GM10248 (cell line): ENCODE measurements around the gene PPT2.

Experiments
- CTCF ChIA-PET: fragments of 300-600 bp; sonication (Branson Sonifier 250); formaldehyde crosslinking; extraction: SDS; loops from one replicate; lab custom pipeline; 2021; ENCODE audit warnings: antibody characterized with exemption; lab: Yijun Ruan, JAX
- POLR2A ChIA-PET: fragments of 350-650 bp; sonication (Branson Sonifier 250); formaldehyde crosslinking; extraction: SDS; loops from one replicate; lab custom pipeline; 2020; ENCODE audit warnings: antibody characterized with exemption; lab: Yijun Ruan, JAX
- DNase-seq: peaks from one replicate; pipeline ENCODE4 v3.0.0; 2012; ENCODE audit errors: extremely low spot score
- TF ChIP-seq, protein P1 (sequence below): IDR thresholded peaks from 2 replicates; pipeline ENCODE4 v1.5.1; 2012; ENCODE audit warnings: mild to moderate bottlenecking, low read depth; ENCODE audit errors: extremely low read depth, missing control alignments, control extremely low read depth

Gene PPT2

DNA sequence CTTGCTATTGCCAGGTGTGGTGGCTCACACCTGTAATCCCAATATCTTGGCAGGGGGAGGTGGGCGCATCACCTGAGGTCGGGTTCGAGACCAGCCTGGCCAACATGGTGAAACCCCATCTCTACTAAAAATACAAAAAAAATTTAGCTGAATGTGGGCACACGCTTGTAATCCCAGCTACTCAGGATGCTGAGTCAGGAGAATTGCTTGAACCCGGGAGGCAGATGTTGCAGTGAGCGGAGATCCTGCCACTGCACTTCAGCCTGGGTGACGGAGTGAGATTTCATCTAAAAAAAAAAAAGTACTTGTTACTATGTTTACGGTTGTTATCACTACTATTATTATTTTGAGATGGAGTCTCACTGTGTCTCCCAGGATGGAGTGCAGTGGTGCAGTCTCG lies 3.0 kb downstream of the PPT2 start:
- ChIA-PET CTCF (no interaction called here), POLR2A (no interaction called here)
- TF ChIP-seq, protein P1, sequence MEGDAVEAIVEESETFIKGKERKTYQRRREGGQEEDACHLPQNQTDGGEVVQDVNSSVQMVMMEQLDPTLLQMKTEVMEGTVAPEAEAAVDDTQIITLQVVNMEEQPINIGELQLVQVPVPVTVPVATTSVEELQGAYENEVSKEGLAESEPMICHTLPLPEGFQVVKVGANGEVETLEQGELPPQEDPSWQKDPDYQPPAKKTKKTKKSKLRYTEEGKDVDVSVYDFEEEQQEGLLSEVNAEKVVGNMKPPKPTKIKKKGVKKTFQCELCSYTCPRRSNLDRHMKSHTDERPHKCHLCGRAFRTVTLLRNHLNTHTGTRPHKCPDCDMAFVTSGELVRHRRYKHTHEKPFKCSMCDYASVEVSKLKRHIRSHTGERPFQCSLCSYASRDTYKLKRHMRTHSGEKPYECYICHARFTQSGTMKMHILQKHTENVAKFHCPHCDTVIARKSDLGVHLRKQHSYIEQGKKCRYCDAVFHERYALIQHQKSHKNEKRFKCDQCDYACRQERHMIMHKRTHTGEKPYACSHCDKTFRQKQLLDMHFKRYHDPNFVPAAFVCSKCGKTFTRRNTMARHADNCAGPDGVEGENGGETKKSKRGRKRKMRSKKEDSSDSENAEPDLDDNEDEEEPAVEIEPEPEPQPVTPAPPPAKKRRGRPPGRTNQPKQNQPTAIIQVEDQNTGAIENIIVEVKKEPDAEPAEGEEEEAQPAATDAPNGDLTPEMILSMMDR = no peak
- DNase-seq = no peak

DNA sequence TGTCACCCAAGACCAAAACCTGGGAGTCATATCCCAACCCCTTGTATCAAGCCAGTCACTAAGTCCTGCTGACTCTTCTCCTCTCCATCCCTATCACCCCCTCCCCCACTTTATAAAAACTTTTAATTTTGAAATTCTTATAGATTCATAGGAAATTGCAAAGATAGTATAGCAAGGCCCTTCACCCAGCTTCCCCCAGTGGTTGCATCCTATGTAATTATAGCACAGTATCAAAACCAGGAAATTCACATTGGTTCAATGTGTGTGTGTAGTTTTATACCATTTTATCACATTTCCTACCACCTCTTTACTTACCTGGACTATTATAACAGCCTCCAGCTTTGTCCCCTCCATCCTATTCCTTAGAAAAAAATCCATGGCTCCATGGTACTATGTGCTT lies 4.1 kb downstream of the PPT2 start:
- CTCF ChIA-PET = interaction anchor here (0.9 kb wide), 2 partner anchors 9 to 70 kb away, joined by 3 read pairs; no protein-coding TSS in a partner anchor
- TF ChIP-seq, protein P1 = no peak
- POLR2A ChIA-PET = no interaction called here
- DNase-seq = no peak

DNA sequence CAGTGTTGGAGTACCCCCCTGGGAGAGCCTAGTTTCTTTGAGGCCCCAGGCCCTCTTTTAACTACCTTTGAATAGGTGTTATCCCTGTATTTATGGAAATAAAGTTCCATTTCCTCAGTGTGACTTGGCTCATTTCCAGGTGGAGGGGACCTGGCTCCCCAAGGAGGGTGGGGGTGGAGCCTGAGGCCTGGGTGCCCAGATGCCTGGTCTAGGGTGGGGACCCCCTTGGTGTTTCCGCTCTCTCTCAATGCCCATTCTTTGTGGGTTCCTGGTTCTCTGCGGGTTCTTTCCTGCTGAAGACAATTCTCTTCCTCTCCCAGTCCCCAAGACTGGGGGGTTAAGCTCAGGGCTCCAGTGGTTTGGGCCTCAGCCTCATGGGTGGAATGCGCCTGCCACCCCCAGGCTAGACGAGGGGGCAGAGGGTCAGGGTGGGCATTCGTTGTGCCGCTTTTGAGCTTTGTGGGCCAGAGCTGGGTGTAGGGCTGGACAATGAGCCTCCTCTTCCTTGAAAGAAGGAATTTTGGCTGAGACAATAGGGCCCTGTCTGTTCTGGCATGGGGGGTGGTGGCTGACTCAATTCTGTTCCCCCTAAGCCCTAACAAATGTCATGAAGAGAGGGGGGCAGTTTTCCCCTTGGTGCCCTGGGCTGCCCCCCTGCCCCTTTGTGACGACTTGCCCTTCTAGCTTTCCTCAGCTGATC lies 9.8 kb downstream of the PPT2 start:
- TF ChIP-seq, protein P1 = no peak
- POLR2A ChIA-PET = no interaction called here
- no peak for DNase-seq
- CTCF ChIA-PET = interaction anchor here (1.3 to 2.6 kb wide), 2 partner anchors 33 to 45 kb away, joined by 4 to 9 read pairs; no protein-coding TSS in a partner anchor

DNA sequence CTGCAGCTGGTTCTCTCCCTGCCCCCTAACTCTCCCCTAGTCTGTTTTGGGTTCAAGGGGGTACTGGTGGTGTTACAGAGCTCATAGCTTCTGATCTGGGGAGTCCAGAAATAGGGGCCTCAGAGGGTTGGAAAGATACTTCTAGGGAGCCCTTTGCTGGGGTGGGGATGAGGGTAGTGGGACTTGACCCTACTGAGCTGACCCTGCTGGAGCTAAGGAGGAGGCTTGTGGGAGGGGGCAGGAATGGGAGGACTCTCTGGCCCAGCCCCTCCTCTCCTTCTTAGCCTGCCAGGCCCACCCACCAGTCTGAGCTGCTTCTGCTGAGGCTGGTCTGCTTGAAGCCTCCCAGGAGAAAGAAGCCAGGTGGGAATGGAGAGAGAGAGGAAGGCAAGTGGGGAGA lies 10.4 kb downstream of the PPT2 start, which contains the start of gene EGFL8:
Gene EGFL8 (plus strand): TSS at position 301 of the 400 bp plus-strand sequence. CDS start 1,571 bp downstream, outside the sequence.
- POLR2A ChIA-PET = no interaction called here
- CTCF ChIA-PET = interaction anchor here (1.1 to 2.6 kb wide), 3 partner anchors 10 to 46 kb away, joined by 4 to 9 read pairs (median 5); no protein-coding TSS in a partner anchor
- TF ChIP-seq, protein P1 = no peak
- no peak for DNase-seq

DNA sequence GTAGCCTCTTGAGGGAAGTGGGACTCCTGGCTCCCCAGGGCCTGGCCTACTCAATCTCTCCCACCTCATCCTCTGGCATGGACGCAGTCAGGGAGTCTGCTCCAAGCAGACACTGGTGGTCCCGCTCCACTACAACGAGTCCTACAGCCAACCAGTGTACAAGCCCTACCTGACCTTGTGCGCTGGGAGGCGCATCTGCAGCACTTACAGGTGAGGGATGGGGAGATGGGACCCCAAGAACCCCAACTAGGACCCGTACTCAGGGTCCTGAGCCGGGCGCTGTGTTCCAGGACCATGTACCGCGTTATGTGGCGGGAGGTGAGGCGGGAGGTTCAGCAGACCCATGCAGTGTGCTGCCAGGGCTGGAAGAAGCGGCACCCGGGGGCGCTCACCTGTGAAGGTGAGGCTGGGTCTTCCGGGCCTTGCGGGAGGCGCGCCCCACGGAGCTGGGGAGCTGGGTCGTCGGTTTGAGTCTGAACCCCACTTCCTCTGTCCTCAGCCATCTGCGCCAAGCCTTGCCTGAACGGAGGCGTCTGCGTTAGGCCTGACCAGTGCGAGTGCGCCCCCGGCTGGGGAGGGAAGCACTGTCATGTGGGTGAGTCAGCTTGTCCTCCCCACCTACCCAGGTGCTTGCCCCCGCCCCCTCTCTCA lies 12.6 kb downstream of the PPT2 start:
- no peak for DNase-seq
- ChIA-PET POLR2A (no interaction called here), CTCF (interaction anchor here (0.9 to 1.0 kb wide), 3 partner anchors 8 to 48 kb away, joined by 3 read pairs; no protein-coding TSS in a partner anchor)
- TF ChIP-seq, protein P1 = no peak

DNA sequence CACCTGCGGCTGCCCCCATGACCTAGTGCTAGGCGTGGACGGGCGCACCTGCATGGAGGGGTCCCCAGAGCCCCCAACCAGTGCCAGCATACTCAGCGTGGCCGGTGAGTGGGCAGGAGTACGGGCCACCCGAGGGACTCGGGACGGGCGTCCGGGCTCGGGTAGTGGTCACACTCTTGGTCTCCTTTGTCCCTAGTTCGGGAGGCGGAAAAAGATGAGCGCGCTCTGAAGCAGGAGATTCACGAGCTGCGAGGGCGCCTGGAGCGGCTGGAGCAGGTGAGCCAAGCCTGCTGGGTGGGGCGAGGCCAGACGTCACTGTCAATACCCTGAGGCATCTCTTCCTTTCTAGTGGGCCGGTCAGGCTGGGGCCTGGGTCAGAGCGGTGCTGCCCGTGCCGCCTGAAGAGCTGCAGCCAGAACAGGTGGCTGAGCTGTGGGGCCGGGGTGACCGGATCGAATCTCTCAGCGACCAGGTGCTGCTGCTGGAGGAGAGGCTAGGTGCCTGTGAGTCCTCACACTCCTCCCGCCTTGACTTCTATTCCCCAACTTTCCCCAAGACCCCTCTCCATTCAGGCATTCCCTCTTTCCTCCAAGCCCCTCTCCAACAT lies 13.3 kb downstream of the PPT2 start:
- no peak for DNase-seq
- CTCF ChIA-PET = interaction anchor here (0.9 to 1.1 kb wide), 2 partner anchors 9 to 13 kb away, joined by 3 to 4 read pairs; no protein-coding TSS in a partner anchor
- POLR2A ChIA-PET = no interaction called here
- TF ChIP-seq, protein P1 = no peak
